ENCODE results near the gene SYT2.

- TF ChIP-seq TAF1 (IDR thresholded peaks at IDR 0.05; ENCODE audit: borderline replicate concordance, insufficient read depth, low read length) (no peak), REST (IDR thresholded peaks at IDR 0.05; ENCODE audit: insufficient read depth in 1 of 2, low read depth in 2 of 2, low read length in 2 of 2) (no peak)
Measured at GRCh38 chr1:202704601-202705000, 5.7 kb downstream of the SYT2 start.

All from PFSK-1 (cell line).